HG02588 (cell line): ENCODE data around the gene SFXN2.
"Not testable (repeated sequence)": the region's sequence is repeated elsewhere in the genome, so short reads cannot be mapped to it uniquely, and the experiment has no call there.

Experiments used
- ATAC-seq: cut with Tn5 transposase; IDR thresholded peaks from one replicate; pipeline ENCODE4 v1.9.1; 2021; ENCODE audit warnings: mild to moderate bottlenecking, moderate library complexity; ENCODE audit not compliant: unreplicated experiment

SFXN2 gene, protein sequence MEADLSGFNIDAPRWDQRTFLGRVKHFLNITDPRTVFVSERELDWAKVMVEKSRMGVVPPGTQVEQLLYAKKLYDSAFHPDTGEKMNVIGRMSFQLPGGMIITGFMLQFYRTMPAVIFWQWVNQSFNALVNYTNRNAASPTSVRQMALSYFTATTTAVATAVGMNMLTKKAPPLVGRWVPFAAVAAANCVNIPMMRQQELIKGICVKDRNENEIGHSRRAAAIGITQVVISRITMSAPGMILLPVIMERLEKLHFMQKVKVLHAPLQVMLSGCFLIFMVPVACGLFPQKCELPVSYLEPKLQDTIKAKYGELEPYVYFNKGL

DNA sequence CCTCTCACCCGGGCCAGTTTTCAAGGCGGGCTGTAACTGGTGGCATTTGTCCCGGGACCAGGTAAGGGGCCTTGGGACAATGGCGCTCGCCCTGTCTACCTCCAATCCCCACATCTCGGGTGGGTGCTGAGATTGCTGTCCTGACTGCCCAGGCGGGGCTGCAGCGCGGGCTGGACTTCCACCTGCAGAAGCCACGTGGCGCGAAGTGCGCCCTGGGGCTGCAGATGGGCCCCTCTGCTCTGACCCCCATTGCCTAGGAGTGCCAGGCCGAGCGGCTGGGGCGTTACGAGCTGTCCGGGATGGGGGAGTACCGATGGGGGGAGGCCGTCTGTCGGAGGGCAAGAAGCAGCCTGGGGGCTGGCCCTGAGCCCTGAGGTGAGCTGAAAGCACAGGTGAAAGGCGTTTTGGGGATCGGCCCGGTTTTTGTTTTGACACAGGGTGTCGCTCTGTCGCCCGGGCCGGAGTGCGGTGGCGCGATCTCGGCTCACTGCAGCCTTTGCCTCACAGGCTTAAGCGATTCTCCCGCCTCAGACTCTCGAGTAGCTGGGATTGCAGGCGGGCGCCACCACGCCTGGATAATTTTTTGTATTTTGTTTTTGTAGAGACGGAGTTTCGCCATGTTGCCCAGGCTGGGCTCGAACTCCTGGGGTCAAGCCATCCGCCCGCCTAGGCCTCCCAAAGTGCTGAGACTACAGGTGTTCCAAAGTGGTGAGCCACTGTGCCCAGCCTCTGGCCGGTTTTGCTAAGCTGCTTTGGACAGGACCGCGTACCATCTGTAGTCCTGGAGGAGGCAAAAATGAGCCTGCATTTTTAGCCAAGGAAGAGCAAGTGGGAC, at the start of gene SFXN2:
TSS of gene SFXN2 (plus strand) at position 16 of the 835 bp plus-strand sequence. CDS start 12,001 bp downstream, outside the sequence.
- ATAC-seq: peak; percentile 16

DNA sequence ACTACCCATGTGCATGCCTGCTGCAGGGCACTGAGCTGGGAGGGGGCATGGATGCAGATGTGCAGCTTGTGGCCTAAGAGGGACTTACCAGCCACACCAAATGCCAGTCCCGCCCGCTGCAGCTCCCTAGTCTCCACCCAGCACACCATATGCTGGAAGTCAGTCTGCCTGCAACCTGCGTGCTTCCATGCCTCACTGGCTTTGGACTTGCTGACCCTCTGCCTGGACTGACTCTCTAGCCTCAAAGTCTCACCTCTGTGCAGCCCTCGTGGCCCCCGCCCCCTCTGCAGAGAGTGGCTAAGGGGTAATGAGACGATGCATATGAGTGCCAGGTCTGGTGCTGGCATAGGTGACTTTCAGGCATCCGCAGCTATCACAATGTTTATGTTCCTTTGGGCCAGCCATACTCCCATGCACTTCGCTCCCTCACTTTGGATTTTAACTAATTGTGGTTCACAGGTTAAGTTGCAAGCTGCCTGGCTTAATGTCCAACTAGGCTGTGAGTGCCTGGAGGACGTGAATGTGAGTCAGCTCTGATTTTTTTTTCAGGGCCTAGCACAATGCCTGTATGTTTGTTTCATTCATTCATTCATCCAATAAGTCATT, 48.4 kb upstream of the SFXN2 start:
- no peak for ATAC-seq

DNA sequence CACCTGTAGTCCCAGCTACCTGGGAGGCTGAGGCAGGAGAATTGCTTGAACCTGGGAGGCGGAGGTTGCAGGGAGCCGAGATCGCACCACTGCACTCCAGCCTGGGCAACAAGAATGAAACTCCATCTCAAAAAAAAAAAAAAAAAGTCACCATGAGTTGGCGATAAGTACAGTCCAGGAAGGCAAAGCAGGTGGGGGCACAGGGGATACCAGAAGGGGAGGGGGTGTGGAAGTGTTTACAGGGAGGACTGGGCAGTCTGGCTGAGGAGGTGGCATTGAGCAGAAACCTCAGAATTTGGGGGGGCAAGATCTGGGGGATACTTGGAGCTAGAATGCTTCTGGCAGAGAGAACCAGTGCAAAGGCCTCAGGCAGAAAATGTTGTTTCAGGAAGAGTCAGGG, 47.0 kb upstream of the SFXN2 start:
- not testable (repeated sequence) for ATAC-seq

DNA sequence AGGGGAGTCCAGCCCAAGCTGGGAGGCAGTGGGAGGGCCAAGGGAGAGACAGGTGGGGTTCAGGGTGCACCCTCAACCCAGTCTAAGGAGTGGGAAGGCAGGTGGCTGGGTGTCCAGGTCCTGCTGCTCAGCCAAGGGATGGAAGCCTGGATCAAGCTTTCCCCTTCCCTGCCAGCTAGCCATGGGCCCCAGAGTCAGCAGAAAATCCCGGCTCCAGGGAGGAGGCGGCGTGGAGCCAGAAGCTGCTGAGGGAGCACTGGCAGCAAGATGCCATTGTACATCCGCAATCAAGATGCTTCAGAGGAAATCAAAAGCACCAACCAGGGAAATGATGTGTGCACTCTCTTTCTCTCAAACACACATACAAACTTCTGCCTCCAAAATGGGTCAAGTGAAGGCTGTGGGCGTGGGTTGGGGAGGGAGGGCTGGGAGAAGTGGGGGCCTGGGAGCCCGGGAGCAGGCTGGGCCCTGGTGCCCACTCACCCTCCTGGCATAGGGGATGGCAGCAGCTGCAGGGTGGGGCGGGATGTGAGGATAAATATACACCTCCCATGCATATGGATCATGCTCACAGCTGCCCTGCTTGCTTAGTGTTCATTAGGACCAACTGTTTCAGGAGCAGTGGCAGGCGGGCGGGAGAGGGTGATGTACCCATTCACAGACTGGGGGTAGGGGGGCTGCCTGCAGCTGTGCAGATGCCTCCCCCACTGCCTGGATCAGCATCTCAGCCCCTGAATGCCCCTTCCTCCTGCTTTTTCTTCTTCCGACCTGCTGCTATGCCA, 45.9 kb upstream of the SFXN2 start:
- no peak for ATAC-seq

DNA sequence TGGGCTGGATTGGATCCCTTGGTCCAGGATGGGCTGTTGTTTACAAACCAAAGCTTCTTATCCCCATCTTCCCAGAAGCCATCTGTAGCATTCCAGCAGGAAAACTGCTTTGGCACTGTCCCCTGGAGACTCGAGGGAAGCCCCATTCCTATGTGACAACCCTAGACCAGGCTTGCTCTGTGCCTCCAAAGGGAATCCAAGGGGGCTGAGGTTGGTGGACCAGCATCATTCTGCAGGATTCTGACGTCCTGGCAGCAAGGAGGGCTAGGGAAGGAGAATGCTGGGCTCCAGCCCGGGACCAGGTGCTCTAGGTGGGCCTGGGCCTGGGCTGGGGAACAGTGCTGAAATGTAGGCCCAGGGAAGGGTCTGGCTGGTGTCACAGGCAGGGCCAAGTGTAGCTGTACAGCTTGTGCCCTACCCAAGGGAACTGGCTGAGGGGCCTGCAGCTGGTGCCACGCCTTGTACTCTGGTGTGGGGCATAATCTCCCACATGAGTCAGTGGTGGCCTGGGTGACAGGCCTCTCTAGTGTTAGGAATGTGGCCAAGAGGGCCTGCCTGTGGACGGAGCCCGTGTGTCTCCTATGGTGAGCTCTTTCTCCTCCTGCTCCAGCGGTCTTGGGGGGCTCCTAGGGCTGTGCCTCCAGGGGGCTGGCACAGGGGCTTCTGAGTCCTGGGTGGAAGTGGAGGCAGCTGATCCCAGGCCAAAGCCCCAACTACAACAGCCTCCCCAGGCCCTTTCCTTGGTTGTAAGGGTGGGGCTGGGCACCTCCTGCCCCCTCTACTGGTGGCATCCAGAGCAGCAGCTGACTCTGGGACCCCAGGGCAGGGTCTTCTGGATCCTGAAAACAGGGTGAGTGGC, 45.0 kb upstream of the SFXN2 start:
- ATAC-seq: no peak

DNA sequence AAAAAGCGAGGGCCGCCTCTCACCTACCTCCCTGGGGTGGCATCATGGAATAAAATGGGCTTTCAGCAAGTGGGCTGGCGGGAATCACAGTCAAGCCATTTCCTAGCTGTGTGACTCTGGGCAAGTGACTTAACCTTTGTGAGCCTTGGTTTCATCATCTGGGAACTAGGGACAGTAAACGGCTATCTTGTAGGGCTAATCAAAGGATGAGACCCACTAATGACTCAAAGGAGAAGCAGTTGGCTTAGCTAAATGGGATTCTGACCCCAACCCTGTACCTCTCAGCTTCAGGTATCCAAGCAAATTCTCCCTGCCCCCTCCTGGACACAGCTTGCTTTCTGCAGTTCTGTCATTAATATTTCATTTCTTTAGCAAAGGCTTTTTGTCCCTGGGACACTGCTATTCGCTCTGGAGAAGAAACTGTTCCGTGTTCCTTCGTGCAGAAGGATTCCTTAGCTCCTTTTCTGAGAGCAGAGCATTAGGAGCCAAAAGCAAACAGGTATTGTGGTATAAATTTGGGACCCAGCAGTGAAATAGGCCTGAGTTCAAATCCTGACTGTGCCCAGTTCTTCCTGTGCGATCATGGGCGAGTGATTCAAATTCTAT, 44.3 kb upstream of the SFXN2 start:
- ATAC-seq: no peak

DNA sequence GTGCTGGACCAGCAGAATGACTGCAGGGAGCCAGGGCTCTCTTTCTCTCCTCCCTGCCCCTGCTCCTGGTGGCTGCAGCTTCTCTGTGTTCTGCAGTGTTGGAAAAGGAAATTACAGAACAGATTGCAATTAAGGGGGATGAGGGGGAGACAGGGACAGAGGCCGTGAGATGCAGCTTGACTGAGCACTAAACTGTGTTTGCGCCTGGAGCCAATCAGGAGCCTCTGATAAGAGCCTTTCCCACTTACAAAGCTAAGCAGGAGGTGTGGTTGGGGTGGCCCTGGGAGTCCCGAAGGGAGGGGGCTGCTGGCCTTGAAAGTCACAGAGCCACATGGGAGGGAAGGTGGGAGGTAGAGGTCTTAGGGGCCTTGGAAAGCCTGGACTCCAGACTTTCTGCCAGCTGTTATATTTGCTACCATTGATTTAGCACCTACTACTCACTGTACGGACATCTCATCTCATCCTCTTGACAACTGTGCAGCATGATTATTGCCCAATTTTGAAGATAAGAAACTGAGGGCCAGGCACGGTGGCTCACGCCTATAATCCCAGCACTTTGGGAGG, 43.5 kb upstream of the SFXN2 start:
- ATAC-seq: no peak

DNA sequence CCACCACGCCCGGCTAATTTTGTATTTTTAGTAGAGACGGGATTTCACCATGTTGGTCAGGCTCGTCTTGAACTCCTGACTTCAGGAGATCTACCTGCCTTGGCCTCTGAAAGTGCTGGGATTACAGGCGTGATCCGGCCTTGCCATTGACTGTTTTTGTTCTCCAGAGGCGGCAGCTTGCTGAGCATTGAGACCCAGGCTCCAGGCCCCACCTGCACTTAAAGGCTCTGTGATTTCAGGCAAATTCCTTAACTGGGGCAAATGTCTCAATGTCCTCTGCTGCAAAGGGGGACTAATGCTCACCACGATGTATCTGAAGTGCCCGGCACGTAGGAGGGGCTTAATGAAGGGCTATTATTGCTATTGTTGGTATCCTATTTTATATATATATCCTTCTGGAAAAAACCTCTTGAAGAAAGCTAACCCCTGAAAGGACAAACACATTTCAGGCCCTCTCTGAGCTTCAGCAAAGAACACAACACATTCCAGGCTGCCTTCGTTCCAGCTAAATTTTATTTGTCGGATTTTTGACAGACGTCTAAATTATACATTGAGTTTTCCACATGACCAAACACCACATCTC, 41.1 kb upstream of the SFXN2 start:
- ATAC-seq: no peak

DNA sequence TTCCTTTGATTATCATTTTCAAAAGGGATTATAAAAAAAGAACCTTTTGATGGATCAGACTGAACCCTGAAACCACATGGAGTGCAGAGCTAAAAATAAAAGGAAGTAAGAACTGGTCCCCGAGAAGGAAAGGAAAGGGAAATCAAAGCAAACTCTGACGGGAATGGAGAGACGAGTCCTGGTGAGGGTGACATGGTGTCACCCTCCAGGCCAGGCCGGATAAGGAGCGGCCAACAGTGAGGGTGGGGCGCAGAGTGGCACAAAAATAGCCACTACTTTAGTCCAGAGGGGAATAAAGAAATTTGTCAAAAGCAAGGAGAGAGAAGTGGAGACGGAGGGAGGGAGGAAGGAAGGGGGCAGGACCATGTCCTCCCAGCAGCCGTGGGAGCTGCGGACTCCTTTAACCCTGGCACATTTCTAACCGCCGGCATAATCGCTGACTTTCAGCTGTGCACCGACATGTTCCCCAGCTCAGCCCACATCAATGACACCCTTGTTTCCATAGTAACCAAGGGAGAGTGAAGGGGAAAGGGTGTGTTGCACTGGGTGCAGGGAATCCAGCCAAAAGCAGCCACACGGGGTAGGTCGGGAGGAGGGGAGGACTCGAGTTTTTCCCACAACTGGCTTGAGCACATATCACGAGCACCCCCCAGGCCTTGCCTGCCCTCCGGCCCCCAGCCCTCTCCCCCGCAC, 40.5 kb upstream of the SFXN2 start:
- ATAC-seq: no peak

DNA sequence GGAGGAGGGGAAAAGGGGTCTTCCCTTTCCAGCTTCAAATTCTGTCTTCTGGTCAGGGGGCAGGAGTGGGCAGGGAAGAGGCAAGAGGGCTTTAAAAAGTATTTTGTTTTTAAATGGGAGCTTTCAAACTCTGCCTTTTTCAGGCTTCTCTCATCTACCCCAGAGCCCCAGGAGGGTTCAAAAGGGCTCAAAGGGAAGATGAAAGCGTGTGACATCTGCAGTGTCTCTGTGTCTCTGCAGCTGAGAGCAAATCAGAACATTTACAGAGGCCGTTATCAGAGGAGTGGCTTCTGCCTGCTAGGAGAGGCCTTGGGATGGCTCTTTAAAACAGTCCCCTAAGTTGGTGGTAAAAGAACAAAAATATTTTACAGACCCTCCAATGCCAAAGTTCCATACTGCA, 39.9 kb upstream of the SFXN2 start:
- ATAC-seq: no peak

DNA sequence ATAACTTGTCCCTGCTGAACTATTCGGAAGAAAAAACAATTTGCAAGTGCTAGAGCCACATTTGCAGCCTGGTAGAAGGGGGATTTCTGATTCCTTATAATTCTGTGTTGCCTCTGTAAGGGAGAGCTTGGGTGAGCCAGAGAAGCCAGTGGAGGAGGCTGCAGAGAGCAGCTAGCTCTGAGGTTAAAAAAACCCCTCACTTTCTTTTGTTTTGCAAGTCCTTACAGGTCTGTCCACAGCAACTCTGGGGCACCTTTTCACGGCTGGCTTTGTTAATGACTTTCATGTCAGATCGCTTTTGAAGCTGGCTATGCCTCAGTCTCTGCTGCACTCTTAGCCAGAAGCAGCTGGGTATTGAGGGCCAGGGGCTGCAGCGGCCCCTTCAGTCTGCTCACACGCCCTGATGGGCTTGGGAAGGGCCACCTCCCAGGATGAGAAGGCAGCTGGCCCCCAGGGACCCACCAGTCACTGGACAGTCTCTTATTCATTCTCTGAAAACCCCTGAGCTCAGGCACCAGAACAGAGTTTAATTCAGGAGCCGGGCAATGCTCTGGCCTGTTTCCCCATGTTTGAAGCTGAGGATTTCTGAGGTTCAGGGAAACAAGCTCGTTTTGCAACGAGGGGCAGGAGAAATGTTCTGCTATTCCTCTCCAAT, 39.3 kb upstream of the SFXN2 start:
- no peak for ATAC-seq

DNA sequence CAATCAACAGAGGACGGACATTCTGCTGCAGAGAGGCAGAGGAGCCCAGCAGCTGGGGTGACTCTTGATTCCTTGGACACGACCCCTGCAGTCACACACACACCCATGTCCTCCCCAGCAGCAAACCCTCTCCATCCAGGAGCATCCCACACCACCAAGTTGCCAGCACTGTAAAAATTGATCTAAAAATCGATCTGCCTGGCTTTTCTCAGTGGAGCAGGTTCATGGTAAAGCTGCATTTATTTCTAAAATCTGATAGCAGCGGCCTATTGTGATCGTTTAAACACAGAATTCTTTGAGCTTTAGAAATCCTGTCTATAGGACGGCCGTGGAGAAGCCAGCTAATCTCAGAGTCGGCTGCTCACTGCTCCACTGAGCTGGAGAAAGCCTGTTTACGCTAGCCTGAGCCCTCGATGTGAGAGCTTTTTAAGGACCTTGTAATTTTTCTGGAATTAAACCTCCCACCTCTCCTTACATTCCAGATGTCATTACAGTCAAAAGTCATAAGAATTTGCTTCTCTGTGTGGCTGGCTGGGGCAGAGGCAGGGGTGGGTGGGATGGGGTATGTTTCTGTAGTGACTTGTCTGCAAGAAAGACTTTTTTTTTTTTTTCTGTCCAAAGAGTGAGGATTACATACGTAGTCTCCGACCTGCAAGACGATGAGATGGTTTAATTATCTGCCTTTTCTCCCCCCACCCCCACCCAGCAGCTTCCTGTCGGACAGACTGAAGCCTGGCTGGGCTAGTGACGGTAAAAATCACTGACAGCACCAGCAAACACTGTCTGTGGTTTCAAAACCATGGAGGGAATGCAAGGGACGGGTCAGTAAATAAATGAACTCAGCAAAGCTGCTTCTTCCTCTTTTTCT, 38.5 kb upstream of the SFXN2 start:
- ATAC-seq: no peak

DNA sequence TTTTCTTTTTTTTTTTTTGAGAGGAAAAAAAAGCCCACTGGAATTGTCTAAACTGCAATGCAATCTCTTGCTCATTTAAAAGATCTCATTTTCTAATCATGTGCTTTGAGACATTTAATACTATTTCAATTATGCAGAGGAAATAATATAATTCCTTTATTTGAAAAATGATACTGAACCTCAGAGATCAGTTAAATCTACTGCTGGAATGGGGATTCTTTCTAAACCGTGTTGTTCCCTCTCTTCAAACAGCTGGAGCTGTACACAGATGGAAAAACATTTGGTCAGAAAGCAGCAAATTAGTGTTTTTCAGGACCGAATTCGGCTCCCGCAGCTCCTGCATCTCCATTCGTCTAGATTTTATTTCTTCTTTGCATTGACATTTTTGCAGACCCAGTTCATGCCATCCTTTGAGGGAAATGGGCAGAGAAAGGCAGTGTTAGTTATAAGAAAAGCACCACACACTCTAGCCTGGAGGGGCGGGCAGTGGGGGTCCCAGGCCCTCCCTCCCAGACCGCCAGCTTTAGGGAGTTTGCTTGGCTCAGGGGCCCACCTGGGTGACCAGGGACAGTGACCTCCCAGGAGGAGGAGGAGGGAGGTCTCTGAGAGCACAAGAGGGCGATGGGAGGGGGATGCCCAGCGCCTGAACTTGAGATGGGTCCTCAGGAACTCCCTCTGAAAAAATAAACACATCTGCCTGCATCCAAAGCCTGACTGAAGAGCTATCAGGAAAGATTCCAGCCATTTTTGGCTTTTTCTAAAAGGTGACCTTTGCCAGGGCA, 37.7 kb upstream of the SFXN2 start:
- ATAC-seq: no peak

DNA sequence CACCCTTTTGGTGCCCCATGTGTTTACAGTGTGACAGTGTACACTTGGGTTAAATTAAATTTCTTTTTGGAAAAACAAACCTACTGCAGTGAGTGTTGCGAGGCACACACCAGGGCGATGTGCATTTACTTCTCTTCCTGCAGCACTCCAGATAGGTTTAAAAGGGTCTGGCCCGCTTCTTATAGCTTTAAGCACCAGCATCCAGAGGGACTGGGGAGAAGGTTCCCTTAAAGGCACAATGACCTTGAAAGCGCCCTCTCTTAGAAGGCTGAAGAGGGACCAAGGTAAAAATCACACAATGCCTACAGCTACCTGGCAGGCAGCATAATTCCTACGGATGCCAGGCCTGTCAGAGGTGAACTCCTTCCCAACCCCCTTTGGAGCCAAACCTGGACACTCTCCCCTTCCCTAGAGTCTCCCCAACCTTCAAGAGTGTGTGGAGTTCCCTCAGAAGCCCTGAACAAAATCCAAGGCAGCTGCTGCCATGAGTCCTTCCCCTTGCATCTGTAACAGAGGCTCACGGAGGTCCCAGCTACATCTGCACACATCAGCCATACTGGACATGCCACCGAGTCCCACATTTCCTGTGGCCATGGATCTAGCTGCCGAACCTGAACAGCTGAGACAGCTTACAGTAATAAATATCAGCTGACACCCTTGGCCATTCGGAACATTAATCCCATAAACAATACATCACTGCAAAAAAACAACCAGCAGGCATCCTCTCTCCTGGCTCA, 36.9 kb upstream of the SFXN2 start:
- ATAC-seq: no peak

DNA sequence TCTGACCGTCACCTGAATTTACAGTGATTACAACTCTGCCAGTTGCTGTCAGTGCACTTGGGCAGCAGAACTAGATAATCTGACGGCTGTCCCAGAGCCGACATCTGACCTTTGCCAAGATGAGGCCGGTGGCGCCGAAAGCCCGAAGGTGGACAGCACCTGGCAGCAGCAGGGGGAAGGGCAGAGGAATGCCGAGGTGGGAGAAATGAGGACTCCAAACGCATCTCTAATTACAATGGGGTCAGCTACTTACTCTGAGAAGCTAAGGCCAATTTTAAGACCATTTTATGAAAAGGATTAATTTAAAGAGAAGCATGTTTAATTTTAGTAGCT, 36.4 kb upstream of the SFXN2 start:
- ATAC-seq: no peak

DNA sequence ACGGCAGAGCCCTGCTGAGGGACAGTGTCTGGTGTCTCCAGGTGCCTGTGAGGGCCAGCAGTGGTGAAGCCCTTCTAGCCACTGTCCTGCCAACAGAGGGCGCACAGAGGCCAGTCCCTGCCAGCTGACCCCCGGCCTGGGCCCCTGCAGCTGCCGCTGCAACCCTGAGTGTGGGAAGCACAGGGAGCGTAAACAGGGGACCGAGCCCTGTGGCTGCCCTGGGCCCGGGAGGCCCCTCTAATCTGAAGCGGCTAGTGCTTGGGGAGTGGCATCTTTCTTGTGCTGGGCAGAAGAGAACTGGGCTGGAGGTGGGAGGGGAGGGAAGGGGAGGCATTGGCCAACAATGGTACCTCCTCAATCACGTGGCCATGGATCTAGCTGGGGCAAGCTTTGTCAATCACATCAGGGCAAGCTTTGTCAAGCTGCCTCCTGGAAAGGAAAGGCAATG, 35.6 kb upstream of the SFXN2 start:
- no peak for ATAC-seq
